Activated CD8-positive, alpha-beta T cell treated with anti-CD3 and anti-CD28 coated beads for 36 hours (primary cell): ENCODE data around the gene ASCC3. TPM values are rescaled to one million over a fixed set of nuclear protein-coding genes. Genes with fewer than 3 reads are reported as not detected.

Experiments used
- ATAC-seq: fragments of 200-7000 bp; cut with Tn5 transposase; one replicate; pipeline ENCODE4 v1.10.0; 2021; ENCODE audit warnings: mild to moderate bottlenecking, moderate library complexity
- CTCF ChIA-PET: fragments of 350-600 bp; sonication (Branson Sonifier 250); formaldehyde crosslinking; loops from one replicate; lab custom pipeline; 2021; ENCODE audit warnings: antibody characterized with exemption; lab: Charles Lee
- POLR2A ChIA-PET: fragments of 350-600 bp; sonication (Branson Sonifier 250); formaldehyde crosslinking; loops from one replicate; lab custom pipeline; 2021; ENCODE audit warnings: antibody characterized with exemption; lab: Charles Lee
- DNase-seq: peaks from one replicate; pipeline ENCODE4 v3.0.0-alpha.2; 2020
- H3K27ac Mint-ChIP-seq: one replicate; pipeline ENCODE4 v1.8.0; 2021; ENCODE audit warnings: mild to moderate bottlenecking, mixed read lengths
- H3K27me3 Mint-ChIP-seq: one replicate; pipeline ENCODE4 v1.8.0; 2021; ENCODE audit warnings: mixed read lengths
- H3K36me3 Mint-ChIP-seq: one replicate; pipeline ENCODE4 v1.8.0; 2021; ENCODE audit warnings: low read depth, mixed read lengths
- H3K4me1 Mint-ChIP-seq: one replicate; pipeline ENCODE4 v1.8.0; 2021; ENCODE audit warnings: low read depth, mixed read lengths
- H3K4me3 Mint-ChIP-seq: one replicate; pipeline ENCODE4 v1.8.0; 2021; ENCODE audit warnings: mild to moderate bottlenecking, moderate library complexity, mixed read lengths
- H3K9me3 Mint-ChIP-seq: one replicate; pipeline ENCODE4 v1.8.0; 2021; ENCODE audit warnings: mixed read lengths
- intact Hi-C: fragments of 100-400 bp; cut with micrococcal nuclease; formaldehyde crosslinking; loops from one replicate; pipeline ENCODE4 v1.10.0; 2022
- total RNA-seq, 2 experiments: library from RNA; stranded (reverse); gene quantifications; one replicate each; pipeline ENCODE4 v1.2.3, GENCODE V29; 2021
- TF ChIP-seq, protein P1 (sequence below): fragments of 200-600 bp; IDR thresholded peaks from one replicate; pipeline ENCODE4 v1.8.0; 2022; ENCODE audit warnings: antibody characterized with exemption, mild to moderate bottlenecking

ASCC3 gene
- total RNA-seq, 2 experiments from 2014 or later, result 50.2 to 50.5 TPM

DNA sequence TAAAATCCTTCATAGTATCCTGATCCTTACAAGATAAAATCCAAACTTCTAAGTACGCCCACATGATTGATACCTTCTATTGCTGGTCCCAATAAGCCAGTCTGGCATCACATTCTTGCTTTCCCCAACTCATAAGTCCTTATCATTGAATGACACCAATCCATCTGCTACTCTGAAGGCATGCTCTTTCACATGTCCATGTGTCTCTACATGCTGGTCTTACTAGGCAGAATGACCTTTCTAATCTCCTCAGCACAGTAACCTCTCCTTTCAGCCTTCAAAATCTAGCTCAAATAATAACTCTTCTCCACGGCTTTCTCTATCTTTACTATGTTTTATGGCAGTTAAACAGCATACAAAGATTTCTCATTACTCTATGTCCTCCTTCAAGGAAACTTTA, 71.1 kb downstream of the ASCC3 start:
- TF ChIP-seq, protein P1, sequence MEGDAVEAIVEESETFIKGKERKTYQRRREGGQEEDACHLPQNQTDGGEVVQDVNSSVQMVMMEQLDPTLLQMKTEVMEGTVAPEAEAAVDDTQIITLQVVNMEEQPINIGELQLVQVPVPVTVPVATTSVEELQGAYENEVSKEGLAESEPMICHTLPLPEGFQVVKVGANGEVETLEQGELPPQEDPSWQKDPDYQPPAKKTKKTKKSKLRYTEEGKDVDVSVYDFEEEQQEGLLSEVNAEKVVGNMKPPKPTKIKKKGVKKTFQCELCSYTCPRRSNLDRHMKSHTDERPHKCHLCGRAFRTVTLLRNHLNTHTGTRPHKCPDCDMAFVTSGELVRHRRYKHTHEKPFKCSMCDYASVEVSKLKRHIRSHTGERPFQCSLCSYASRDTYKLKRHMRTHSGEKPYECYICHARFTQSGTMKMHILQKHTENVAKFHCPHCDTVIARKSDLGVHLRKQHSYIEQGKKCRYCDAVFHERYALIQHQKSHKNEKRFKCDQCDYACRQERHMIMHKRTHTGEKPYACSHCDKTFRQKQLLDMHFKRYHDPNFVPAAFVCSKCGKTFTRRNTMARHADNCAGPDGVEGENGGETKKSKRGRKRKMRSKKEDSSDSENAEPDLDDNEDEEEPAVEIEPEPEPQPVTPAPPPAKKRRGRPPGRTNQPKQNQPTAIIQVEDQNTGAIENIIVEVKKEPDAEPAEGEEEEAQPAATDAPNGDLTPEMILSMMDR, result no peak
- intact Hi-C loops, result no loop called here
- peaks cover 23% of the 10 kb centered on the region for H3K36me3 Mint-ChIP-seq

DNA sequence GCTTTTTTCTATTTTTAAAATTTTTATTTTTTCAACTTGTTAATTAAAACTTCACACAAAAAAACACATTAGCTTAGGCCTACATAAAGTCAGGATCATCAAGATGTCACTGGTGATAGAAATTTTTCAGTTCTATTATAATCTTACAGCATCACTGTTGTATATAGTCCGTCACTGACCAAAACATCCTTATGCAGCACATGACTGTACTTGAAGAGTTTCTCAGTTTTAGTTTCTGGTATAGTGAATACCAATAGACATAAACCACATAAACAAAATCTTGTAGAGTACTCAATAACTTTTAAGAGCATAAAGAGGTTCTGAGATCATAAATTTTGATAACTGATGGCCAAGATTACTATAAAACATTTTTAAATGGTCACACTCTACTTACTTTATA, 71.8 kb downstream of the ASCC3 start:
- intact Hi-C loops, result no loop called here
- Mint-ChIP-seq H3K36me3 (peaks cover 27% of the 10 kb centered on the region), H3K27me3 (no peaks in the 10 kb centered on the region), H3K4me1 (peaks cover 7% of the 10 kb centered on the region), H3K27ac (no peak overlapping the region), H3K9me3 (no peaks in the 10 kb centered on the region), H3K4me3 (no peak overlapping the region)
- POLR2A ChIA-PET, result no interaction called here
- CTCF ChIA-PET, result no interaction called here
- DNase-seq (no peak), ATAC-seq (no peak)
- TF ChIP-seq, protein P1, result no peak

More for the DNA sequence above, 71.1 kb downstream of the ASCC3 start:
- ChIA-PET CTCF (no interaction called here), POLR2A (no interaction called here)
- H3K4me3 Mint-ChIP-seq, result no peak overlapping the region
- no peaks in the 10 kb centered on the region for H3K27me3 Mint-ChIP-seq
- H3K9me3 Mint-ChIP-seq, result no peaks in the 10 kb centered on the region
- no peak overlapping the region for H3K27ac Mint-ChIP-seq
- ATAC-seq (no peak), DNase-seq (no peak)
- peaks cover 9% of the 10 kb centered on the region for H3K4me1 Mint-ChIP-seq

DNA sequence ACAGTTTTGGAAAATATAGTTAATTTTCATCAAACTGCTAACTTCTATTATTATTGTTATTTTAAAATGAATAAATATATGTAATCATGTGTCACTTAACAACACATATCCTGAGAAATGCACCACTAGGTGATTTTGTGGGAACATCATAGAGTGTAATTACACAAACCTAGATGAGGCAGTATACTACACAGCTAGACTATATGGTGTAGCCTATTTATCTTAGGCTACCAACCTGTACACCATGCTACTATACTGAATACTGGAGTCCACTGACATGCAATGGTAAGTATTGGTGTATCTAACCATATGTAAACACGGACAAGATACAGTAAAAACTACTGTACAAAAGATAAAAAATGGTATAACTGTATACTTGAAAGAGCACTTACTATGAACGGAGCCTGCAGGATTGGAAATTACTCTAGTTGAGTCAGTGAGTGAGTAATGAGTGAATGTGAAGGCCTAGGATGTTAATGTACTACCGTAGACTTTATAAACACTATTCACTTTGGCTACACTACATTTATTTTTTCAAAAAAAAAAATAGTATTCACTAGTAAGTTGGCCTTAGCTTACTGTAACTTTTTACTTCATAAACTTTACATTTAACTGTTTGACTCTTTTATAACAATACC, 72.4 kb downstream of the ASCC3 start:
- ChIA-PET CTCF (no interaction called here), POLR2A (no interaction called here)
- intact Hi-C loops, result no loop called here
- Mint-ChIP-seq H3K4me3 (no peak overlapping the region), H3K9me3 (no peaks in the 10 kb centered on the region), H3K36me3 (peaks cover 21% of the 10 kb centered on the region), H3K4me1 (peaks cover 7% of the 10 kb centered on the region), H3K27ac (no peak overlapping the region), H3K27me3 (no peaks in the 10 kb centered on the region)
- DNase-seq (no peak), ATAC-seq (no peak)
- TF ChIP-seq, protein P1, result no peak

DNA sequence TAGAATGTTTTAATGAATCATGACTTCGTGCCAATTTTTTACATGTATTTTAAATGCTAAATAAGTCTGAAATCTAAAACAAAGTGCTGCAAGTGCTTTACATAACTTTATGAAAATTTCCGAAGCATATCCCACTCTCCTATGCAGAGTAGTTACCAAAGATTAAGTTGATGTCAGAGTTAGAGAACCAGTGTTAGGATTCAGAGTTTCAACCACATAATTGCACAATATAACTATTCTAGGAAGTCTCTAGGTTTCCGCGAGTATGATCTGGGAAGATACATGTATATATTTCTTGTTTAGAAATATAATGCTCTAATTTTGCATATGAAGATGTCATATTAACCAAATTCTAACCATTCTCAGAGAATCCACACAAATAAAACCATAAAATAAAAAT, 74.8 kb downstream of the ASCC3 start:
- no peak for ATAC-seq
- Mint-ChIP-seq H3K36me3 (peaks cover 16% of the 10 kb centered on the region), H3K4me3 (no peak overlapping the region), H3K27me3 (no peaks in the 10 kb centered on the region), H3K9me3 (no peaks in the 10 kb centered on the region), H3K27ac (no peak overlapping the region), H3K4me1 (peaks cover 7% of the 10 kb centered on the region)
- POLR2A ChIA-PET, result no interaction called here
- no peak for DNase-seq
- CTCF ChIA-PET, result no interaction called here
- TF ChIP-seq, protein P1, result no peak
- intact Hi-C loops, result no loop called here

DNA sequence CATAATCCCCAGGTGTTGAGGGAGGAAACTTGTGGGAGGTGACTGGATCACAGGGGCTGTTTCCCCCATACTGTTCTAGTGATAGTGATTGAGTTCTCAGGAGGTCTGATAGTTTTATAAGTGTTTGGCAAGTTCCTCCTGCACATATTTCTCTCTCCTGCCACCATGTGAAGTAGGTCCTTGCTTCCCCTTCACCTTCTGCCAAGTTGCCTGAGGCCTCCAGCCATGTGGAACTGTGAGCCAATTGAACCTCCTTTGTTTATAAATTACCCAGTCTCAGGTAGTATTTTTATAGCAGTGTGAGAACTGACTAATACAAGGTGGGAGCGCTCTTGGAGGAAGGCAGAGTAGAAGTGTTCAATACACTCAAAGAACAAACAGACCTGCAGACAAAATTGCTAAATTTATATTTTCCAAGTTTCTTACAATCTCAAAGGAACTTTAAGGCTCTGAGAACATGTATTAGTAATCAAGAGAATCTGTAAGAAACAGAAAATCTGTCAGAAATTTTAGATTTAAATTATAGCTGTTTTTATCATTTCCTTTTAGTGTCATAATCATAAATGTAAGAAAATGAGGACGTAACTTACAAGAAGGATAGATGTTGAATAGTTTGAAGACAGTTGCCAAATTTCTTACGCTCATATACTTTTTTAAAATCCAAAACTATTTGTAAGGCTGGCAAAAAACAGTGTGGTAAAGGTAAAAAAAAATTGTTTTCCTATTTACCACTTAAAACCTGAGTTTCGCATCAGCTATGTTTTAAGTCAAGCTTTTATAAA, 77.7 kb downstream of the ASCC3 start:
- no peak overlapping the region for H3K4me3 Mint-ChIP-seq
- H3K36me3 Mint-ChIP-seq, result peaks cover 21% of the 10 kb centered on the region
- ChIA-PET CTCF (no interaction called here), POLR2A (no interaction called here)
- no peak for ATAC-seq
- TF ChIP-seq, protein P1, result no peak
- no peak for DNase-seq
- no peaks in the 10 kb centered on the region for H3K27me3 Mint-ChIP-seq
- intact Hi-C loops, result no loop called here
- no peaks in the 10 kb centered on the region for H3K4me1 Mint-ChIP-seq
- H3K27ac Mint-ChIP-seq, result no peak overlapping the region
- no peaks in the 10 kb centered on the region for H3K9me3 Mint-ChIP-seq
